CD8-positive, alpha-beta memory T cell (primary cell): ENCODE results near the gene ZNF226. TPM values are rescaled to one million over a fixed set of nuclear protein-coding genes. Genes with fewer than 3 reads are reported as not detected.
"Not testable (repeated sequence)": the region's sequence is repeated elsewhere in the genome, so short reads cannot be mapped to it uniquely, and the experiment has no call there.

ENCODE experiments used
- CTCF ChIA-PET: fragments of 350-600 bp; sonication (Branson Sonifier 250); formaldehyde crosslinking; loops from one replicate; lab custom pipeline; 2021; ENCODE audit warnings: antibody characterized with exemption; lab: Charles Lee
- POLR2A ChIA-PET: fragments of 350-600 bp; sonication (Branson Sonifier 250); formaldehyde crosslinking; loops from one replicate; lab custom pipeline; 2021; ENCODE audit warnings: antibody characterized with exemption; lab: Charles Lee
- DNase-seq, 5 donors: peaks; one replicate each; pipeline versions ENCODE4 v3.0.0 to v3.0.0-alpha.2; 2020 to 2022; ENCODE audit warnings: mixed read lengths in 1 of 5
- H3K27ac ChIP-seq: one replicate; pipeline ENCODE4 v1.7.0; 2013; ENCODE audit warnings: low read depth, mild to moderate bottlenecking, low read length, moderate library complexity
- H3K27me3 ChIP-seq: 2 replicates; pipeline ENCODE4 v1.7.0; 2013; ENCODE audit warnings: low read length, mild to moderate bottlenecking; ENCODE audit not compliant: insufficient read depth, poor library complexity, severe bottlenecking
- H3K36me3 ChIP-seq: 2 replicates; pipeline ENCODE4 v1.7.0; 2013; ENCODE audit warnings: mild to moderate bottlenecking, low read length, moderate library complexity; ENCODE audit not compliant: insufficient read depth
- H3K4me1 ChIP-seq: 2 replicates; pipeline ENCODE4 v1.7.0; 2013; ENCODE audit warnings: mild to moderate bottlenecking, low read length, moderate library complexity; ENCODE audit not compliant: insufficient read depth
- H3K4me3 ChIP-seq: 2 replicates; pipeline ENCODE4 v1.7.0; 2013; ENCODE audit warnings: mild to moderate bottlenecking, low read length
- H3K9me3 ChIP-seq: 2 replicates; pipeline ENCODE4 v1.7.0; 2013; ENCODE audit warnings: mild to moderate bottlenecking, low read length
- H3K27ac Mint-ChIP-seq, 8 donors: one replicate each; pipeline ENCODE4 v1.8.0; 2020 to 2021; ENCODE audit warnings: mixed read lengths in 8 of 8, mild to moderate bottlenecking in 6 of 8, inconsistent platforms in 3 of 8, moderate library complexity in 3 of 8
- H3K27me3 Mint-ChIP-seq, 2 donors: one replicate each; pipeline ENCODE4 v1.8.0; 2020 to 2021; ENCODE audit warnings: mixed read lengths in 2 of 2, mild to moderate bottlenecking in 1 of 2, moderate library complexity in 1 of 2
- H3K36me3 Mint-ChIP-seq, 3 donors: one replicate each; pipeline ENCODE4 v1.8.0; 2020 to 2021; ENCODE audit warnings: mixed read lengths in 3 of 3, inconsistent platforms in 1 of 3, mild to moderate bottlenecking in 1 of 3
- H3K4me1 Mint-ChIP-seq, 3 donors: one replicate each; pipeline ENCODE4 v1.8.0; 2020 to 2021; ENCODE audit warnings: mixed read lengths in 3 of 3, inconsistent platforms in 1 of 3, mild to moderate bottlenecking in 1 of 3
- H3K4me3 Mint-ChIP-seq, 7 donors: one replicate each; pipeline ENCODE4 v1.8.0; 2020 to 2021; ENCODE audit warnings: mixed read lengths in 7 of 7, mild to moderate bottlenecking in 6 of 7, moderate library complexity in 4 of 7, inconsistent platforms in 2 of 7
- H3K9me3 Mint-ChIP-seq, 5 donors: one replicate each; pipeline ENCODE4 v1.8.0; 2020 to 2022; ENCODE audit warnings: mixed read lengths in 5 of 5, mild to moderate bottlenecking in 3 of 5, moderate library complexity in 2 of 5, inconsistent platforms in 1 of 5
- polyA plus RNA-seq: library from polyadenylated mRNA; unstranded; fragments of 300-500 nt; fragmentation: Illumina TruSeq; gene quantifications from one replicate; pipeline ENCODE4 v1.2.3, GENCODE V29; 2021
- total RNA-seq, 2 experiments: library from RNA; stranded (reverse); gene quantifications; one replicate each; pipeline ENCODE4 v1.2.3, GENCODE V29; 2021

The ZNF226 gene
- total RNA-seq (1 to 10 TPM; 8.6 to 9.4 TPM), polyA plus RNA-seq (24.8 TPM)

GRCh38 chr19:44164673-44165512, at the start of gene ZNF226:
ZNF226 (plus strand) TSS chr19:44165100; CDS start chr19:44170081, 4,981 bp downstream.
- POLR2A ChIA-PET, result interaction anchor here (1.3 to 2.0 kb wide), 4 partner anchors 42 to 140 kb away, joined by 3 to 8 read pairs (median 4); partner anchors contain the start of genes ZNF227 and ZNF235
- CTCF ChIA-PET, result interaction anchor here (1.0 to 1.4 kb wide), 2 partner anchors 42 to 48 kb away, joined by 3 read pairs; no protein-coding TSS in a partner anchor
- H3K4me3 ChIP-seq, result peak within 1 kb of the TSS; percentile 74
- Mint-ChIP-seq H3K27me3 (no peaks in the 10 kb centered on the region), H3K9me3 (peaks cover 36 to 82% (median 58%) of the 10 kb centered on the region in 5 donors), H3K4me3 (peak within 1 kb of the TSS; percentile 95 to 100 (median 99)), H3K4me1 (peaks cover 33 to 43% (median 42%) of the 10 kb centered on the region in 3 donors), H3K27ac (peak within 1 kb of the TSS; percentile 87 to 99 (median 99)), H3K36me3 (peaks cover 27 to 50% (median 49%) of the 10 kb centered on the region in 3 donors)
- peak; percentile 64 to 85 (median 80) for DNase-seq
- H3K4me1 ChIP-seq, result peaks cover 16% of the 10 kb centered on the region
- H3K9me3 ChIP-seq, result peaks cover 12% of the 10 kb centered on the region
- peak within 1 kb of the TSS; percentile 59 for H3K27ac ChIP-seq
- no peaks in the 10 kb centered on the region for H3K27me3 ChIP-seq
- H3K36me3 ChIP-seq, result peaks cover 28% of the 10 kb centered on the region

DNA sequence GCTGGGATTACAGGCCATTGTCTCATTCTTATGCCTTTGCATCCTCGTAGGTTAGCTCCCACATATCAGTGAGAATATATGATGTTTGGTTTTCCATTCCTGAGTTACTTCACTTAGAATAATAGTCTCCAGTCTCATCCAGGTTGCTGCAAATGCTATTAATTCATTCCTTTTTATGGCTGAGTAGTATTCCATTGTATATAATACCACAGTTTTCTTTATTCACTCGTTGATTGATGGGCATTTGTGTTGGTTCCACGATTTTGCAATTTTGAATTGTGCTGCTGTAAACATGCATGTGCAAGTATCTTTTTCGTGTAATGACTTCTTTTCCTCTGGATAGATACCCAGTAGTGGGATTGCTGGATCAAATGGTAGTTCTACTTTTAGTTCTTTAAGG, 43.7 kb upstream of the ZNF226 start:
- CTCF ChIA-PET, H3K9me3 ChIP-seq, H3K27ac ChIP-seq, H3K27ac Mint-ChIP-seq, H3K4me3 Mint-ChIP-seq, POLR2A ChIA-PET, H3K4me1 ChIP-seq, DNase-seq, H3K4me3 ChIP-seq, H3K27me3 ChIP-seq, H3K27me3 Mint-ChIP-seq: not testable (repeated sequence)
- peaks cover 37 to 57% (median 53%) of the 10 kb centered on the region in 5 donors for H3K9me3 Mint-ChIP-seq
- H3K36me3 Mint-ChIP-seq, result peaks cover 79 to 91% (median 85%) of the 10 kb centered on the region in 3 donors
- peaks cover 45% of the 10 kb centered on the region for H3K36me3 ChIP-seq
- peaks cover 17 to 28% (median 22%) of the 10 kb centered on the region in 3 donors for H3K4me1 Mint-ChIP-seq

- ChIA-PET POLR2A (interaction anchor here (0.7 kb wide), 1 partner anchor 10 kb away, joined by 3 read pairs; no protein-coding TSS in a partner anchor), CTCF (no interaction called here)
- Histone ChIP-seq H3K27me3 (no peaks in the 10 kb centered on the region), H3K9me3 (peaks cover 17% of the 10 kb centered on the region), H3K27ac (no peak overlapping the region), H3K4me1 (no peaks in the 10 kb centered on the region), H3K36me3 (peaks cover 22% of the 10 kb centered on the region), H3K4me3 (no peak overlapping the region)
- Mint-ChIP-seq H3K27me3 (peaks cover 0 to 2% of the 10 kb centered on the region in 2 donors), H3K27ac (no peak overlapping the region), H3K4me3 (no peak overlapping the region), H3K36me3 (peaks cover 20 to 34% (median 26%) of the 10 kb centered on the region in 3 donors), H3K4me1 (no peaks in the 10 kb centered on the region), H3K9me3 (peaks cover 25 to 63% (median 43%) of the 10 kb centered on the region in 5 donors)
- DNase-seq, result no peak
These were observed 32.9 kb upstream of the ZNF226 start for GRCh38 chr19:44131955-44132354.

DNA sequence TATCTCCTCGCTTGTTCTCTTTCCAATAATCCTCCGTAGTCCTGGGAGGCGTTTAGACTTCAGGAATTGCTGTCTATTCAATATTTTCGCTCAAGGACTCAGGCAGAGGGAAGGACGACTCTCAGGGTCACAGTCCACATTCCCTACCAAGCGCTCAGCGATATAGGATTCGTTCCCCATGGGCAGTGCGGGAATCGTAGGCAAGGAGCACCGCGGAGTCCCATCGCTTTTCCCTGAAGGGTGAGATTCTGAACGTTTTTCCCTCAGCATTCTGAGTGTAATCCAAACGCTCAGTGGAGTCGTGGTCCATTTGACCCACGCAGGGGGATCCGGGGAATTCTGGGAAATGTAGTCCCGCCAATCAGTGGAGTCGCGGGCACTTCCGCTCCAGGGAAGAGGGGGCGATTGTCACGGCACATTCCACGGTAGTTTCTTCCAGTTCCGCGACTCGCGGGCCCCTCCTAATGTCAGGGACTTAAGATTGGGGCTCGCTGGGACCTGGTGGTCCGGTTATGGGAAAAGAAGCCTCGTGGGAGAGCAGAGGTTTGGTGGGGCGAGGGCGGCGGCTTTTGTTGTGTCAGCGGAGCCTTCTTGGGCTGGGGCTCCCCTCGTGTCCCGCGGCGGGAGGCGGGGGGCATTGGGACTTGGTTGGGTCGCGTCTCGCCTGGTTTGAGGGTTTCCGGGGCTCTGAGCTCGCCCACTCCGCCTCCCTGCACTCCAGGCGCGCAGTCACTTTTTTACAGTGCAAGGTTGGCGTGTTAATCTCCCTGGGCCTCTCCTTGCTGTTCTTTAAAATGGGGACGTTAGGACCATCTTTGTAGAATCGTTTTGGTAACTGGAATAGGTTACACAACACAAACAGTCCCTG, 23.5 kb upstream of the ZNF226 start, which contains the start of gene ZNF234:
TSS of gene ZNF234 (plus strand) at position 364 of the 868 bp plus-strand sequence. CDS start 3,079 bp downstream, outside the sequence.
- peak within 1 kb of the TSS; percentile 40 to 99 (median 86) for H3K27ac Mint-ChIP-seq
- peaks cover 21 to 36% (median 30%) of the 10 kb centered on the region in 3 donors for H3K4me1 Mint-ChIP-seq
- peak within 1 kb of the TSS; percentile 94 to 97 (median 95) for H3K4me3 Mint-ChIP-seq
- Histone ChIP-seq H3K27ac (peak within 1 kb of the TSS; percentile 5), H3K4me1 (peaks cover 16% of the 10 kb centered on the region), H3K4me3 (peak within 1 kb of the TSS; percentile 74), H3K36me3 (peaks cover 11% of the 10 kb centered on the region), H3K9me3 (no peaks in the 10 kb centered on the region), H3K27me3 (no peaks in the 10 kb centered on the region)
- peak; percentile 46 to 77 (median 65) for DNase-seq
- peaks cover 0 to 2% of the 10 kb centered on the region in 2 donors for H3K27me3 Mint-ChIP-seq
- H3K36me3 Mint-ChIP-seq, result peaks cover 23 to 44% (median 37%) of the 10 kb centered on the region in 3 donors
- peaks cover 0 to 9% (median 2%) of the 10 kb centered on the region in 5 donors for H3K9me3 Mint-ChIP-seq
- POLR2A ChIA-PET, result interaction anchor here (0.6 kb wide), 1 partner anchor 9 kb away, joined by 3 read pairs; no protein-coding TSS in a partner anchor
- CTCF ChIA-PET, result no interaction called here

GRCh38 chr19:44142059-44142433, 22.9 kb upstream of the ZNF226 start:
- Histone ChIP-seq H3K36me3 (peaks cover 11% of the 10 kb centered on the region), H3K27ac (no peak overlapping the region), H3K9me3 (no peaks in the 10 kb centered on the region), H3K4me1 (peaks cover 16% of the 10 kb centered on the region), H3K4me3 (peak overlapping the region; percentile 74), H3K27me3 (no peaks in the 10 kb centered on the region)
- H3K36me3 Mint-ChIP-seq, result peaks cover 24 to 41% (median 40%) of the 10 kb centered on the region in 3 donors
- H3K27ac Mint-ChIP-seq, result peak overlapping the region; percentile 40 to 99 (median 86)
- ChIA-PET POLR2A (interaction anchor here (0.6 kb wide), 1 partner anchor 10 kb away, joined by 3 read pairs; no protein-coding TSS in a partner anchor), CTCF (no interaction called here)
- peaks cover 21 to 36% (median 30%) of the 10 kb centered on the region in 3 donors for H3K4me1 Mint-ChIP-seq
- peak overlapping the region; percentile 94 to 97 (median 95) for H3K4me3 Mint-ChIP-seq
- no peaks in the 10 kb centered on the region for H3K27me3 Mint-ChIP-seq
- peaks cover 0 to 9% (median 2%) of the 10 kb centered on the region in 5 donors for H3K9me3 Mint-ChIP-seq
- no peak for DNase-seq

DNA sequence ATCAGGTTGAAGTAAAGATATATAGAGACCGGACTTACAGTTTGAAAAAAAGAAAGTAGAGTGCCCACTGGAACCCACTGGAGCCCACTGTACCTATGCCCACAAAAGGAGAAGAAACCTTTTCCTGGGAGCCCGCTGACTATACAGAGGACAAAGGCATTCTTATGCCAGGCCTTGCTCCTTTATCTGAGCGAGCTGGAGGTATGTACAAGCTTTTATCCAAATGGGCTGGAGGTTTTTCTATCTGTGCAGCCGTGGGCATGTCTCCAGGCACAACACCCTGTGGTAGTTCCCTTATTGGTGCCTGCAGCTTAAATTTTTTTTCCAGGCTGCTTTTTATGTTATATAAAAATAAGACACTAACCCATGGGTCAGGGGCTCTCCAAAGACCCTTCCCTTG, 15.1 kb upstream of the ZNF226 start:
- H3K36me3 Mint-ChIP-seq, result peaks cover 65 to 93% (median 90%) of the 10 kb centered on the region in 3 donors
- no peak for DNase-seq
- H3K4me1 Mint-ChIP-seq, result no peaks in the 10 kb centered on the region
- H3K36me3 ChIP-seq, result peaks cover 35% of the 10 kb centered on the region
- no peaks in the 10 kb centered on the region for H3K27me3 Mint-ChIP-seq
- no peaks in the 10 kb centered on the region for H3K9me3 ChIP-seq
- H3K27ac ChIP-seq, result no peak overlapping the region
- H3K27me3 ChIP-seq, result no peaks in the 10 kb centered on the region
- ChIA-PET POLR2A (no interaction called here), CTCF (no interaction called here)
- H3K27ac Mint-ChIP-seq, result no peak overlapping the region
- peaks cover 11 to 48% (median 20%) of the 10 kb centered on the region in 5 donors for H3K9me3 Mint-ChIP-seq
- no peaks in the 10 kb centered on the region for H3K4me1 ChIP-seq
- no peak overlapping the region for H3K4me3 Mint-ChIP-seq
- no peak overlapping the region for H3K4me3 ChIP-seq

DNA sequence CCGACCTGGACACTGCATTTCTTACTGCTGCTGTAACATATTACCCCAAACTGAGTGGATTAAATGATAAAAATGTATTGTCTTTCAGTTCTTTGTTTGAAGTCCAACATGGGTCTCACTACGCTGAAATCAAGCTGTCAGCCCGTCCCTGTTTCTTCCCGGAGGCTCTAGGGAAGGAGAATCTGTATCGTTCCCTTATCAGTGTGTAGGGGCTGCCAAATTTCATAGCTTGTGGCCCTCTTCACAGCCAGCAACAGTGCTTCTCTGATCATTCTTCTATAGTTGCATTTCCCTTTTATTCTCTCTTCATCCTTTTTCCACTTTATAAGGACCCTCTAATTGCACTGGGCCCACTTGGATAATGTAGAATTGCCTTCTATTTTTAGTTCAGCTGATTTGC, 13.4 kb upstream of the ZNF226 start:
- no peaks in the 10 kb centered on the region for H3K4me1 Mint-ChIP-seq
- Histone ChIP-seq H3K27ac (no peak overlapping the region), H3K9me3 (peaks cover 7% of the 10 kb centered on the region), H3K27me3 (no peaks in the 10 kb centered on the region), H3K4me1 (no peaks in the 10 kb centered on the region), H3K4me3 (no peak overlapping the region), H3K36me3 (peaks cover 37% of the 10 kb centered on the region)
- CTCF ChIA-PET, result no interaction called here
- no peak overlapping the region for H3K4me3 Mint-ChIP-seq
- no peak overlapping the region for H3K27ac Mint-ChIP-seq
- H3K9me3 Mint-ChIP-seq, result peaks cover 18 to 52% (median 33%) of the 10 kb centered on the region in 5 donors
- peaks cover 59 to 88% (median 86%) of the 10 kb centered on the region in 3 donors for H3K36me3 Mint-ChIP-seq
- POLR2A ChIA-PET, result no interaction called here
- no peak for DNase-seq
- no peaks in the 10 kb centered on the region for H3K27me3 Mint-ChIP-seq
